Measurements from ENCODE around the gene ADRB1.

The ADRB1 gene

GRCh38 chr10:114043532-114044246 is at the start of gene ADRB1:
TSS of gene ADRB1 (plus strand) at chr10:114043866. CDS start at chr10:114044133, 267 bp downstream.
- in situ Hi-C loops (cut with MboI; ENCODE audit: low pct_unique_long_range_greater_than_20kb, low sequenced_read_pairs) = no loop called here
- DNase-seq = peak; percentile 55

- no peak for DNase-seq
- in situ Hi-C loops (cut with MboI; ENCODE audit: low pct_unique_long_range_greater_than_20kb, low sequenced_read_pairs) = no loop called here
Measured at GRCh38 chr10:113995201-113995600, 48.5 kb upstream of the ADRB1 start.

DNA sequence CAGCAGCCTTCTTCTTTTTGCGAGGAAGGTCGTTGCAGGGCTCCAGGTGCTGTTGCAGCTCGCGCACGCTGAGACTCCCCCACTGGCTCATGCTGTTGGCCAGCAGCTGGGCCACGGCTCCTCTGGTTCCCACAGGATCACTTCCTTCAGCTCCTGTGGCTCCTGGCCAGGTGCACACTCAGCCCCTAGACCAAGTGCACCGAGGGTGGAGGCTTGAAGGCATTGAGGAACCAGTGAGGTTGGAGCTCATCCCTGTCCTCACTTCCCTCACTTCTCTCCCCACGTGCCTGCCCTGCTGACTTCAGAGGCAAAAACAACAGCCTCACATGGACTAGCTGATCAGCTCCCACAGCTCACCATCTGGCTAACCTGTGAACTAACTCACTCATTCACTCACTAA is 46.2 kb upstream of the ADRB1 start:
- DNase-seq = no peak
- in situ Hi-C loops (cut with MboI; ENCODE audit: low pct_unique_long_range_greater_than_20kb, low sequenced_read_pairs) = no loop called here

- DNase-seq = no peak
- in situ Hi-C loops (cut with MboI; ENCODE audit: low pct_unique_long_range_greater_than_20kb, low sequenced_read_pairs) = no loop called here
Measured at GRCh38 chr10:113999531-113999930, 44.1 kb upstream of the ADRB1 start.

DNA sequence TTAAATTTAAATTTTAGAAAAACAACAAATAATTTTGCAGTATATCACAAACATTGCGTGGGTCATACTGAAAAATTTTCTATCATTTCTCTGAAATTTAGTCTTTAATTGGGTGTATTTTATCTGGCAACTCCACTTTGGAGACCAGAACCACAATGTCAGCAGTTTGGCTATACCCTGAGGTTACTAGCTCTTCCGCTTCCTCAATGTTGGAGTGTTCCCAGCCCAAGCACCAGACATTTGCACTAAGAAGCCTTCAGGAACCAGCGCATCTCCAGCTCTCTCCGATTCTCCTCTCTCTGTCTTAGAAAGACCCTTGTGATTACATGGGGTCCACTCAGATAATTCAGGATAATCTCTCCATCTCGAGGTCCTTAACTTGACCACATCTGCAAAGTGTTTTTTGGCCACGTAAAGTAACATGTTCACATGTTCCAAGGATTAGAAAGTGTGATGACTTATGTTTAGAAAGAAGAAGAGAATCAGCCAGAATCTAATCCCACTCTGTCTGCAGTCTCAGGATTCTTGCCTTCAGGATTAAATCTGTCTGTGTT is 43.1 kb upstream of the ADRB1 start:
- in situ Hi-C loops (cut with MboI; ENCODE audit: low pct_unique_long_range_greater_than_20kb, low sequenced_read_pairs) = no loop called here

GRCh38 chr10:114002422-114002821 is 41.2 kb upstream of the ADRB1 start:
- in situ Hi-C loops (cut with MboI; ENCODE audit: low pct_unique_long_range_greater_than_20kb, low sequenced_read_pairs) = no loop called here

More for the DNA sequence above, 43.1 kb upstream of the ADRB1 start:
- DNase-seq = no peak

DNA sequence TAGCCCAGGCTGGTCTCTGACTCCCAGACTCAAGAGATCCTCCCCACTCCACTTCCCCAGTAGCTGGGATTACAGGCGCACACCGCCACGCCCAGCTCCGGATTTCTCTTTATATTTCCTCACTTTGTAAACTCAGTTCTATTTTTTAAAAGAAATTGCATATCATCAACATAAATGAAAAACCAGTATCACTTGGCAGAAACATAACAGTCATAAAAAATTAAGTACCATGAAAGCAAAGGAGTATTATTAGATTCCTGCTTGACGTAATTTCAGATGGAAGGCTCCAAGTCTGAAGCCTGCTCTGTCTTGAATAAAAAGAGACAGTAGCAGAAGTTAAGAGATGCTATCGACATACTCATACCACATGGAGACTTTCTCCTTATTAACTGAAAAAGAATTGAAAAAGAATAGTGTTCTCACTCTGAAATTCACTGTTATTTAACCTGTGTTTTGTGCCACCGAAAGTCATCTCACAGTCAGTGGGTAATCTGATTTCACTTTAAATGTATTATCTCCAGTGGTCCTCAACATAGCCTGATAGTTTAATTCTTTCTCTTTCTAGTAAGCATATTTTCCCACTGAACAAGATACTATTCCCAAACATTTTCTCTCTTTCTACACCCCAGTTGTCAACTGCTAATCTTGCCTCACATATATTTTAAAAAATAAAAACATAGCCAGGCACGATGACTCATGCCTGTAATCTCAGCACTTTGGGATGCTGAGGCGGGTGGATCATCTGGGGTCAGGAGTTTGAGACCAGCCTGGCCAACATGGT is 40.3 kb upstream of the ADRB1 start:
- no peak for DNase-seq
- in situ Hi-C loops (cut with MboI; ENCODE audit: low pct_unique_long_range_greater_than_20kb, low sequenced_read_pairs) = no loop called here

More at GRCh38 chr10:114002422-114002821, 41.2 kb upstream of the ADRB1 start:
- no peak for DNase-seq

DNA sequence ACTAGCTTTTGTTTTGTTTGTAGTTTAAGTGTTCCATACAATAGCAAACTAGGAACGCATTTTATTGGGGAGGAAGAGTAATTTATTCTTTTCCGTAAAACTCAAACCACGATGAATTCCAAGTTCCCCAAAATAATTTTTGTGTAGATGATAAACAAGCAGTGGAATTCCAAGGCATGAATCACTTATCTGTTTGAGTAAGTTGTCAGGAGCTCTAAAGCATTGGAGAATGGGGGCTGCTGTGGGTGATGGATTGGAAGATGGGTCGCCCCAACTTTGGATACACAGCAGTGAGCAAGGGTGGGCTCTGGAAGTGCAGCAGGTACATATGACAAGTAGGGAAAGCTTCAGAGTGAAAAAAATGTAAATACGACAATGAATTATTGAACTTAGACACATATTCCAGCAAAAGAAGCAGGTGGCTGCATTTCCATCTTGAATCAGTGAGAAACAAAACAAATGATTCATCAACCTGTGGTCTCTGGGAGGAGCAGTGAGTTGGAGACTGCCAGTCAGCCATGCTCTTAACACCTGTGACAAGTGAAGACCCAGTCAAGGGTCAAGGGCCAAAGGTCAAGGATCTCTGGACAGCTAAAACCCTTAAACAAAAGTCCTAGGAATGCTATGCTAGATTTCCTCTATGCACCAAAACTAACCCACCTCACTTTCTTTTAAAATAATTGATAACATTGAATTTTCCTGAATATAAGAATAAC is 34.2 kb upstream of the ADRB1 start:
- DNase-seq = no peak
- in situ Hi-C loops (cut with MboI; ENCODE audit: low pct_unique_long_range_greater_than_20kb, low sequenced_read_pairs) = no loop called here

GRCh38 chr10:114010316-114010715 is 33.4 kb upstream of the ADRB1 start:
- in situ Hi-C loops (cut with MboI; ENCODE audit: low pct_unique_long_range_greater_than_20kb, low sequenced_read_pairs) = no loop called here
- DNase-seq = no peak

GRCh38 chr10:114012650-114013049 is 31.0 kb upstream of the ADRB1 start:
- in situ Hi-C loops (cut with MboI; ENCODE audit: low pct_unique_long_range_greater_than_20kb, low sequenced_read_pairs) = no loop called here
- DNase-seq = no peak

- in situ Hi-C loops (cut with MboI; ENCODE audit: low pct_unique_long_range_greater_than_20kb, low sequenced_read_pairs) = no loop called here
- no peak for DNase-seq
Measured at GRCh38 chr10:114015708-114016107, 28.0 kb upstream of the ADRB1 start.

DNA sequence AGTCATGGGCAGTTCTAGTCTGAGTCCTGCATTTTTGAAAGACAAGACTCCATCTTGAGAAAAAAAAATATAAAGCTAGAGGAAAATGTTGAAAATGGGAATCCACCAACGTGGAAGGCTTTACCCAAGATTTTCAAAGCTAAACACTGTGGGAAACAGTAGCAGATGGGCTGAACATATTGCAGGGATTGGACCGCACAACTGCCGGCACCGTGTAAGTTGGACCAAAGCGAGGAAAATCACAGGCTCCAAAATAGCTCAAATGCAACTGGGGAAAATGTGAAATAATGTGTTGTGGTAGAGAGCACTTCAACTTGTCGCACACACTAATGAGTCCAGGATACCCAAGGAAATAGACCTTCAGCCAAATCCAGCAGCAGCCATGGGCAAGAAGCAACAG is 26.4 kb upstream of the ADRB1 start:
- DNase-seq = no peak
- in situ Hi-C loops (cut with MboI; ENCODE audit: low pct_unique_long_range_greater_than_20kb, low sequenced_read_pairs) = no loop called here

DNA sequence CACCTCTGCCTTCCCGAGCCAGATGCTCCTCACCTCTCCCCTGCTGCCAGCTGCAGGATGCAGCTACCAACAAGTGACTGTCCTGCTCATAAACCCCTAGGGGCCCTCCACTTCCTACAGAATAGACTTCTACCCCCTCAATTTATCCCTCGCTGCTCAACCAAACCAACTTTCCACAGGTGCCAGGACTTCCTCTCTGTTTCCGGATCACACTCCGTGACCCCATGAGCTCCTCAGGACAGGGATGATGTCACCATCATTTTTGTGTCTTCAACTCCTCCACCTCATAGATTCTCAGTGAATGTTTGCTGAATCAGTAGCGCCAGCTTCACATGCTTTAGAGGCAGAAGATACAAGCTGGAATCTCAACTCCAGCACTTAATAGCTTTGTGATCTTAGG is 25.8 kb upstream of the ADRB1 start:
- peak; percentile 78 for DNase-seq
- in situ Hi-C loops (cut with MboI; ENCODE audit: low pct_unique_long_range_greater_than_20kb, low sequenced_read_pairs) = no loop called here

DNA sequence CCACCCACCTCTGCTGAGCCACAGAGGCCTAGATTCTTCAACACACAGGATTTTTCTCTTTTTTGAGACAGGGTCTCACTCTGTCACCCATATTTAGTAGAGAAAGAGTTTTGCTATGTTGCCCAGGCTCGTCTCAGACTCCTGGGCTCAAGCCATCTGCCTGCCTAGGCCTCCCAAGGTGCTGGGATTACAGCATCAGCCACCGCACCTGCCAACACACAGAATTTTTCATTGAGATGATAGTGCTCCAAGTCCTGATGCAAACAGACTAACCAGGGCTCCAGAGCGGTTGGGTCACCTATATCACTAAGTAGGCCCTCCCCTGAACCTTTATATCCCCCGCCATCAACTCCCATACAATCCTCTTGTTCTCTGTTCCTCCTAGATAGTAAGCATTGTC is 24.4 kb upstream of the ADRB1 start:
- no peak for DNase-seq
- in situ Hi-C loops (cut with MboI; ENCODE audit: low pct_unique_long_range_greater_than_20kb, low sequenced_read_pairs) = no loop called here

DNA sequence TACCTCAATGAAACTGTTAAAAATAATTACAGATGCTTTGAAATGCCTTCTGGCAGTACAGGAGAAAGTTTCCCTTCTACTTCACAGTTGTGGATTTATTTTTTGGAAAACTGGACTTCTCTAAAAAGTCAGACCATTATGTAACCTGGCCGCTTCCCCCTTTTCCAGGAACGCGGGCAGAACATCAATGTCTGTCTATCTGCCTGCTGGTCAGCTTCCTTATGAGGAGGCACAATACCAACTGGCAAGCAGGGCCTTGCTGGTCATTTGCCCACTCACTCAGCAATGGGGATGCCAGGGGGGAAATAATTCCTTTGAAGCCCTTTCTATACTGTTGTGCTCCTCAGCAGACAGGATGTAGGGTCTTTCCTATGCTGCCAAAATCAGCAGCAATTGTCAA is 22.5 kb upstream of the ADRB1 start:
- DNase-seq = no peak
- in situ Hi-C loops (cut with MboI; ENCODE audit: low pct_unique_long_range_greater_than_20kb, low sequenced_read_pairs) = no loop called here

GRCh38 chr10:114021717-114022680 is 21.7 kb upstream of the ADRB1 start:
- DNase-seq = no peak
- in situ Hi-C loops (cut with MboI; ENCODE audit: low pct_unique_long_range_greater_than_20kb, low sequenced_read_pairs) = no loop called here

DNA sequence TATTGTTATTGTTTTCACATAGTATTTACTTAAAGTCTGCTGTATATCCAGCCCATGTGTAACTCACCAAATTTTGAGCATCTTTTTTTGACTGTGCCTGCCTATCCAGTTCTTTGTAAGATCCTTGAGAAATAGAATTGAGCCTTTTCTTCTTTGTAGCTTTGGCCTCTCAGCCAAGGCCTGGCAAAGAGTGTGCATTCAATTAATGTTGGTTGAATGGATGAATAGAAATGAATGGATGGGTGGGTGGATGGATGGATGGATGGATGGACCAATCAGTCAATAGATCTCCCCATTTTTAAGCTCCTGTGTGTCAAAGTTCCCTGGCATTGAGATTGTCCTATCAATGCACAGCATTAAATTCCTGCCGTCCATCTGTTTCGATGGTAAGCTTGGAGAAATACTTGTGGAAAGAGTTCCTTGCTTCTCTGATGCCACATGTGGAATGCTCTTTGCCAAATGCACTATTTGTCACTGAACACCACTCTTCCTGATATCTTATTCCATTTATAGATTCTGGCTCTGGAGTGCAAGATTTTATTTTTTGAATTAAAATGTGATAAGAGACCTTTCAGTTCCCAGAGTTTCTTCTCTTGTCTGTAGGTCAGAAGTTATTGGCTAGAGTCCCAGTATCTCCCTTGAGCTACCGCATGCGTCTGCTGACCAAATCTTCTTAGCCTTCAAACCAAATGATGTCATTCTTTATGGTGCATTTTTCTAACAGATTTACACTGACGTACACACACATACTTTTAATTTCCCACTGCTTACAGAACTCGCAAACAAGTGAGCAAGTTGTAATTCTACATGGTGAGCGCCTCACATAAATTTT is 20.7 kb upstream of the ADRB1 start:
- DNase-seq = no peak
- in situ Hi-C loops (cut with MboI; ENCODE audit: low pct_unique_long_range_greater_than_20kb, low sequenced_read_pairs) = no loop called here
